Measurements from ENCODE around the gene PDHB.

DNA sequence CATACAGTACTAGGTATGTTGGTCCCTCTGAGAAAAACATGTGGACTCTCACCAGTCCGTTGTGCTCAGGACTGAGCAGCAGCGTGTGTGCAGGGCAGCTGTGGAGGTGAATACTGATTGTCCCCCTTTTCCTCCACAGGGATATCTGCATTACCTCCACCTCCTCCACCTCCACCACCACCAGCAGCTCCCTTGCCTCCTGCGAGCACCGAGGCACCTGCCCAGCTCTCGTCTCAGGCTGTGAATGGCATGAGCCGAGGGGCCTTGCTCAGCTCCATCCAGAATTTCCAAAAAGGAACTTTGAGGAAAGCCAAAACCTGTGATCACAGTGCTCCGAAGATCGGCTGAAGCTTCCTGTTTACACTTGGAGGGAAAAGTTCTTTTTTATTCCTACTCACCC is 9.0 kb downstream of the PDHB start:
- no peak for TF ChIP-seq EZH2 (IDR thresholded peaks at IDR 0.05; ENCODE audit: low read length)
- TF ChIP-seq, protein P1, sequence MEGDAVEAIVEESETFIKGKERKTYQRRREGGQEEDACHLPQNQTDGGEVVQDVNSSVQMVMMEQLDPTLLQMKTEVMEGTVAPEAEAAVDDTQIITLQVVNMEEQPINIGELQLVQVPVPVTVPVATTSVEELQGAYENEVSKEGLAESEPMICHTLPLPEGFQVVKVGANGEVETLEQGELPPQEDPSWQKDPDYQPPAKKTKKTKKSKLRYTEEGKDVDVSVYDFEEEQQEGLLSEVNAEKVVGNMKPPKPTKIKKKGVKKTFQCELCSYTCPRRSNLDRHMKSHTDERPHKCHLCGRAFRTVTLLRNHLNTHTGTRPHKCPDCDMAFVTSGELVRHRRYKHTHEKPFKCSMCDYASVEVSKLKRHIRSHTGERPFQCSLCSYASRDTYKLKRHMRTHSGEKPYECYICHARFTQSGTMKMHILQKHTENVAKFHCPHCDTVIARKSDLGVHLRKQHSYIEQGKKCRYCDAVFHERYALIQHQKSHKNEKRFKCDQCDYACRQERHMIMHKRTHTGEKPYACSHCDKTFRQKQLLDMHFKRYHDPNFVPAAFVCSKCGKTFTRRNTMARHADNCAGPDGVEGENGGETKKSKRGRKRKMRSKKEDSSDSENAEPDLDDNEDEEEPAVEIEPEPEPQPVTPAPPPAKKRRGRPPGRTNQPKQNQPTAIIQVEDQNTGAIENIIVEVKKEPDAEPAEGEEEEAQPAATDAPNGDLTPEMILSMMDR (optimal IDR thresholded peaks at IDR 0.05 in 1 of 3, IDR thresholded peaks at IDR 0.05 in 1 of 3, conservative IDR thresholded peaks at IDR 0.05 in 1 of 3; ENCODE audit: extremely low read depth in 1 of 3, insufficient read depth in 2 of 3, low read length in 3 of 3): no peak

Data from keratinocyte (primary cell).